ENCODE results near the gene HTRA3. TPM values are rescaled to one million over a fixed set of nuclear protein-coding genes. Genes with fewer than 3 reads are reported as not detected.
"Not testable (repeated sequence)": the region's sequence is repeated elsewhere in the genome, so short reads cannot be mapped to it uniquely, and the experiment has no call there.

Gene HTRA3
- total RNA-seq, 2 experiments from 2014 or later: not detected

DNA sequence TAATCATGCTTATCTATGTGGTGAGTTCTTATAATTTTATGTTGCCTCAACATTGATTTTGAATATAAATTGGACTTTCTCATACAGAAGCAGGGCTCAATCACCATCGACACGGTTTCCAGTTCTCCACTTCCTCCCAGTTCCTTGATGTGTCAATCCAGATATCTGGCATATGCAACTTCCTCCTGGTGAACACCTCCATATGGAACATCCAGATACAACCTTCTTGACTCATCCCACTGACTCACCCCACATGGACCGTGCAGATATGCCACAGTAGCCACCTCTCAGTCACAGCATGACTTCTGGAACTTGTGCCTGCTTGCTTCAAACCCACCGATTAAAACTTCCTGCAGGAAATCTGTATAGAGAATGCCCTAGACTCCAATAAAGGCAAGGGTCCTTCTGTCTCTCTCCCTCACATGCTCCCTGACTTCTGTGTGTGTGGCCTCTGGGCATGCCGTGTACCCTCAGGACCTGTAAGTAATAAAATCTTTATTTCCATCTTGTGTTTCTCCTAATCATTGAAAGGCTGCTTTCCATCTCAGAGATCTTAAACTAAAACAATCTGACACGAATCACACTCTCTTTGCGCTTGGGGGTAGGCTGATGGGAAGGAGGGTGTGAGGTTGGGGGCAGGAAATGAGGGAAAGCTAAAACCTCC is 67.0 kb downstream of the HTRA3 start:
- Mint-ChIP-seq H3K9me3 (peaks cover 8% of the 10 kb centered on the region), H3K27me3 (peaks cover 9% of the 10 kb centered on the region), H3K4me3 (no peak overlapping the region), H3K4me1 (no peaks in the 10 kb centered on the region), H3K27ac (no peak overlapping the region), H3K36me3 (ENCODE audit: low read depth) (no peaks in the 10 kb centered on the region)
- no peak for DNase-seq
- ChIA-PET CTCF (interaction anchor here (0.6 kb wide), 1 partner anchor 41 kb away, joined by 3 read pairs; no protein-coding TSS in a partner anchor), POLR2A (no interaction called here)

- ChIA-PET CTCF (no interaction called here), POLR2A (no interaction called here)
- H3K36me3 Mint-ChIP-seq (ENCODE audit: low read depth): no peaks in the 10 kb centered on the region
- H3K27ac Mint-ChIP-seq: no peak overlapping the region
- no peak overlapping the region for H3K4me3 Mint-ChIP-seq
- H3K9me3 Mint-ChIP-seq: peaks cover 8% of the 10 kb centered on the region
- peaks cover 9% of the 10 kb centered on the region for H3K27me3 Mint-ChIP-seq
- DNase-seq: no peak
- no peaks in the 10 kb centered on the region for H3K4me1 Mint-ChIP-seq
Observed at GRCh38 chr4:8338351-8338961, 68.9 kb downstream of the HTRA3 start.

GRCh38 chr4:8340781-8341241 is 71.3 kb downstream of the HTRA3 start:
- Mint-ChIP-seq H3K4me3 (no peak overlapping the region), H3K36me3 (ENCODE audit: low read depth) (no peaks in the 10 kb centered on the region), H3K4me1 (no peaks in the 10 kb centered on the region), H3K9me3 (peaks cover 5% of the 10 kb centered on the region), H3K27ac (no peak overlapping the region), H3K27me3 (peaks cover 9% of the 10 kb centered on the region)
- no peak for DNase-seq
- CTCF ChIA-PET: no interaction called here
- POLR2A ChIA-PET: no interaction called here

DNA sequence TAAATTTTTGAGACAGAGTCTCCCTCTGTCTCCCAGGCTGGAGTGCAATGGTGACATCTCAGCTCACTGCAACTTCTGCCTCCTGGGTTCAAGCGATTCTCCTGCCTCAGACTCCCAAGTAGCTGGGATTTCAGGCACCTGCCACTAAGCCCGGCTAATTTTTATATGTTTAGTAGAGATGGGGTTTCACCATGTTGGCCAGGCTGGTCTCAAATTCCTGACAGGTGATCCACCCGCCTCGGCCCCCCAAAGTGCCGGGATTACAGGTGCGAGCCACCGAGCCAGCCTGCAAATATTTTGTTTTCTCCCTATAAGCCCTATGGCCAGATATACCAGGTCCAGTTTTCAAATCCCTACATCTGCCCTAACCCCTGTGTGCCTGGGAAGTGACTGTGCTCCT is 71.7 kb downstream of the HTRA3 start:
- H3K36me3 Mint-ChIP-seq (ENCODE audit: low read depth); H3K27ac Mint-ChIP-seq; H3K4me1 Mint-ChIP-seq; DNase-seq; H3K27me3 Mint-ChIP-seq; H3K4me3 Mint-ChIP-seq; POLR2A ChIA-PET; CTCF ChIA-PET; H3K9me3 Mint-ChIP-seq: not testable (repeated sequence)

- CTCF ChIA-PET: no interaction called here
- H3K9me3 Mint-ChIP-seq: peaks cover 2% of the 10 kb centered on the region
- H3K27ac Mint-ChIP-seq: no peak overlapping the region
- DNase-seq: no peak
- H3K4me1 Mint-ChIP-seq: no peaks in the 10 kb centered on the region
- peaks cover 9% of the 10 kb centered on the region for H3K27me3 Mint-ChIP-seq
- no peak overlapping the region for H3K4me3 Mint-ChIP-seq
- no peaks in the 10 kb centered on the region for H3K36me3 Mint-ChIP-seq (ENCODE audit: low read depth)
- POLR2A ChIA-PET: no interaction called here
Observed at GRCh38 chr4:8341691-8342090, 72.1 kb downstream of the HTRA3 start.

GRCh38 chr4:8342651-8343261 is 73.2 kb downstream of the HTRA3 start:
- no peak overlapping the region for H3K27ac Mint-ChIP-seq
- H3K27me3 Mint-ChIP-seq: peaks cover 9% of the 10 kb centered on the region
- H3K9me3 Mint-ChIP-seq: no peaks in the 10 kb centered on the region
- no peaks in the 10 kb centered on the region for H3K36me3 Mint-ChIP-seq (ENCODE audit: low read depth)
- ChIA-PET POLR2A (no interaction called here), CTCF (no interaction called here)
- no peaks in the 10 kb centered on the region for H3K4me1 Mint-ChIP-seq
- no peak overlapping the region for H3K4me3 Mint-ChIP-seq
- DNase-seq: no peak

DNA sequence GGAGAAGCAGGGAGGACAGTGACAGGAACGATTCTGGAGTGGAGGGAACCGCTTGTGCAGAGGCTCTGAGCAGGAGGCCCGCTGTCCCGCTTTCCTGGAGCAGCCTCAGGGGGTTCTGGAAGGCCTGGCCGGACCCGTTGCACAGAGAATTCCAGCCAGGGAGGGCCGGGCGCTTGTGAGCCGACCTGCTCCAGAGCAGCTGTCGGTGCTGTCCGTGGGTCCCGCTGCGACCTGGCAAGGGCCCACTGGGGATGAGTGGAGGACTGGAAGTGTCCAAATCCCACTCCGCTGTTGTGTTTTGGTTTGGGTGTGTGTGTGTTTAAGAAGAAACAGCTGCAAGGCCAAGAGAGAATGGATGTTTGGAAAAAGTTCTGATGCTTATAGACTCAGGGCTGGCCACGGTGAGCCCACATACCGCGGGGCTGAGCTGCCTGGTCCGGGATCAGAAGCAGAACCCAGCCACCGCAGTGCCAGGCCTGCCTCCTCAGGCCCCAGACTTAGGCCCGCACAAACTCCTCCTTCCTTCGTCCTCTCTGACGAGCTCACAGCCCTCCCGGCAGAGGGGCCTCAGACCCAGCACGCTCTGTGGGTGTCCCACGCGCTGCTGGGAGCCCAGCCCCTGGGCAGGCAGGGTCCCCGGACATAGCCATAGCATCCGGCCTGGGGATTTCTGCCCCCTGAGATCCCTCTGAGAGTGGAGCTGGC is 73.9 kb downstream of the HTRA3 start:
- Mint-ChIP-seq H3K27ac (no peak overlapping the region), H3K27me3 (peaks cover 9% of the 10 kb centered on the region), H3K4me1 (no peaks in the 10 kb centered on the region), H3K9me3 (no peaks in the 10 kb centered on the region), H3K4me3 (no peak overlapping the region), H3K36me3 (ENCODE audit: low read depth) (no peaks in the 10 kb centered on the region)
- ChIA-PET POLR2A (no interaction called here), CTCF (no interaction called here)
- no peak for DNase-seq

GRCh38 chr4:8343967-8344331 is 74.4 kb downstream of the HTRA3 start:
- no peak for DNase-seq
- ChIA-PET POLR2A (no interaction called here), CTCF (no interaction called here)
- Mint-ChIP-seq H3K27ac (no peak overlapping the region), H3K4me1 (no peaks in the 10 kb centered on the region), H3K9me3 (no peaks in the 10 kb centered on the region), H3K36me3 (ENCODE audit: low read depth) (no peaks in the 10 kb centered on the region), H3K4me3 (no peak overlapping the region), H3K27me3 (peaks cover 9% of the 10 kb centered on the region)

- CTCF ChIA-PET: no interaction called here
- Mint-ChIP-seq H3K9me3 (no peaks in the 10 kb centered on the region), H3K36me3 (ENCODE audit: low read depth) (no peaks in the 10 kb centered on the region), H3K4me1 (no peaks in the 10 kb centered on the region), H3K27ac (no peak overlapping the region), H3K4me3 (no peak overlapping the region), H3K27me3 (peaks cover 5% of the 10 kb centered on the region)
- no peak for DNase-seq
- POLR2A ChIA-PET: no interaction called here
Observed at GRCh38 chr4:8344377-8344776, 74.8 kb downstream of the HTRA3 start.

DNA sequence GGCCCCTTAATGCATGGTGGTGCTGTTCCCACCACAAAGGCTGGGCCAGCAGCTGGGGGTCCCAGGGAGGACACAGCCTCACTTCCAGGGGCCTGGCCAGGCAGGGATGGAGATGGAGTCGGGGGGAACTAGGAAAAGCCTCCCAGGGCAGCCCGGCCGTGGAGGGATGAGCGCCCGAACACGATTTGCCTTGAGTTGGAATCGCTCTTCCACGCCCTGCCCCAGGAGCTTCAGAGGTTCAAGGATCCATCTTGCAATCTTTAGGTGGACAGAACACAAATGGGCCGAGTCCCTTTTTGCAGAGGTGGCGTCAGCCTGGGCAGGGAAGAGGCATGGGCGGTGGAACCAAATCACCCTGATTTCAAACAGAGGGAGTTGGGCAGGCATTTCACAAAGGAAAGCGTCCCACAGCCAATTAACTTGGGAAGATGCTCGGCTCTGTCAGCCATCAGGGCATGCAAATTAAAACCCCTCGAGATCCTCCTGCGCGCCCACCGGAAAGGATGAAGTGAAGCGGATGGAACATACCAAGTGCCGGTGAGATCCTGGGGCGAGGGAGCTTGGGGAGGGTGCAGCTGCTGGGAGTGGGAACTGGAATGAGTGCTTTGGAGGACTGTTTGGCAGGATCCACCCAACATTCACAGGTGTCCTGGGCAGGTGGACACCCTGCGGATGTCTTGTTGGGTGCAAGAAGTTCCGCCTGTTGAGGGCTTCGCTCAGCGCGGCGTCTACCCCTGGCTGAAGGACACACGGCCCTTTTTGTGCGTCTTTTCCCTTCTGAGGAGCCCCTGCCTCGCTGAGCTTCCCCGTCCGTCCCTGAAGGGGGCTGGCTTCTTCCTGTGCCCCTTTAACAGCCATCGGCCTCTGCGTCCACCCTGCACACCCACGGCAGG is 75.7 kb downstream of the HTRA3 start:
- no peaks in the 10 kb centered on the region for H3K36me3 Mint-ChIP-seq (ENCODE audit: low read depth)
- no peaks in the 10 kb centered on the region for H3K9me3 Mint-ChIP-seq
- no peak overlapping the region for H3K4me3 Mint-ChIP-seq
- ChIA-PET POLR2A (no interaction called here), CTCF (no interaction called here)
- peaks cover 3% of the 10 kb centered on the region for H3K27me3 Mint-ChIP-seq
- no peak overlapping the region for H3K27ac Mint-ChIP-seq
- H3K4me1 Mint-ChIP-seq: no peaks in the 10 kb centered on the region
- no peak for DNase-seq

- CTCF ChIA-PET: interaction anchor here (0.6 kb wide), 1 partner anchor 122 kb away, joined by 3 read pairs; no protein-coding TSS in a partner anchor
- no peaks in the 10 kb centered on the region for H3K4me1 Mint-ChIP-seq
- POLR2A ChIA-PET: no interaction called here
- H3K36me3 Mint-ChIP-seq (ENCODE audit: low read depth): no peaks in the 10 kb centered on the region
- DNase-seq: no peak
- no peak overlapping the region for H3K4me3 Mint-ChIP-seq
- H3K9me3 Mint-ChIP-seq: no peaks in the 10 kb centered on the region
- H3K27ac Mint-ChIP-seq: no peak overlapping the region
- H3K27me3 Mint-ChIP-seq: no peaks in the 10 kb centered on the region
Observed at GRCh38 chr4:8345946-8346814, 76.6 kb downstream of the HTRA3 start.
